NT2/D1 (cell line): ENCODE results near the gene TRAPPC2L.

ENCODE experiments used
- SUZ12 ChIP-seq: IDR thresholded peaks from 2 replicates; pipeline ENCODE4 v1.6.1; 2011; ENCODE audit not compliant: insufficient read length, insufficient read depth; ENCODE audit errors: extremely low read depth
- YY1 ChIP-seq: IDR thresholded peaks from 2 replicates; pipeline ENCODE4 v1.6.1; 2011; ENCODE audit not compliant: insufficient read length, insufficient read depth
- ZNF274 ChIP-seq: IDR thresholded peaks from 2 replicates; pipeline ENCODE4 v1.6.1; 2011; ENCODE audit warnings: mild to moderate bottlenecking, low read depth, low read length

DNA sequence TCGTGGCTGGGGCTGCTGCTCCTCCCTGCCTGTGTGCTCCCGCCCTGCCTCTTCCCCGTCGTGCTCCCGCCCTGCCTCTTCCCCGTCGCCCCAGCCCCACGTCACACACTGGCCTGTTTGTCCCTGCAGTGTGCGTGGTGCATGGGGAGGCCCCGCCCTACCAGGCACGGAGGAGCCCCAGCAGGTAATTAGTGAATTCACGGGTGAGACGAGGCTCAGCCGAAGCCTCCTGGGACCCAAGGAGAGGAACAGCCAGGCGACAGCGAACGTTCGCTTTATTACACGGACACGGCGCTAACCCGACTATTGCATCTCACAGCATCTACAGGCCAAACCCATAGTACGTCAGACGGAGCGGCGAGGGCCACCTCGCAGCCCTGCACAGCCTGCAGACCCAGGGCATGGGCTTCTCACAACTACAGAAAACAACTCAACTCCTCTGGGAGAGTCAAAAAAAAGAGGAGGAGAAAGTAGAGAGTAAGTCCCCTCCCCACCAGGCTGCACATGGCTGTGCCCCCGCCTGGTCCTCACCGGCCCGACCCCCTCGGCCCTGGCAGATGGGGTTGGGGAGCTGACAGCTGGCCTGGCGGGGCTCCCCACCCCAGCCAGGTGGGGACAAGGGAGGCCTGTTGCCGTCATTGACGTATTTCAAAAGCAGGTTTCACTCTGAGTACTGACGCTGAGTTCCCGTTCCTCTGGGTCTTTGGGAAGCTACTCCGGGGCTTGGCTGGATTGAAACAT, 13.9 kb downstream of the TRAPPC2L start:
- TF ChIP-seq YY1 (no peak), ZNF274 (no peak), SUZ12 (no peak)
